ENCODE measurements around the gene HLA-B.
"Not testable (repeated sequence)": the region's sequence is repeated elsewhere in the genome, so short reads cannot be mapped to it uniquely, and the experiment has no call there.

GRCh38 chr6:31388916-31389801, 32.2 kb upstream of the HLA-B start:
- not testable (repeated sequence) for TF ChIP-seq POLR2AphosphoS5, SPI1, TAF1, POLR2A (IDR thresholded peaks at IDR 0.05; ENCODE audit: low read depth, low read length)
